Ovary (tissue), 9 donors: ENCODE data around the gene ENG. TPM values are rescaled to one million over a fixed set of nuclear protein-coding genes. Genes with fewer than 3 reads are reported as not detected.
A peak's percentile ranks its signal among the peaks of the same experiment; 100 is the strongest.

Source experiments
- DNase-seq, 5 donors: peaks; one replicate each; pipeline ENCODE4 v3.0.0-alpha.2; 2019 to 2020
- H3K27ac ChIP-seq, 2 donors: fragments of 200-600 bp; one replicate each; pipeline versions ENCODE4 v1.5.1 to v1.8.0; 2019 to 2022
- H3K27me3 ChIP-seq: fragments of 200-600 bp; one replicate; pipeline ENCODE4 v1.8.0; 2022
- H3K36me3 ChIP-seq: fragments of 200-600 bp; sonication (generic); one replicate; pipeline ENCODE4 v1.5.1; 2019
- H3K4me1 ChIP-seq: one replicate; pipeline ENCODE4 v1.8.1; 2013; ENCODE audit warnings: mild to moderate bottlenecking, moderate library complexity; ENCODE audit not compliant: insufficient read depth
- H3K4me3 ChIP-seq: fragments of 200-600 bp; sonication (generic); one replicate; pipeline ENCODE4 v1.5.1; 2017
- H3K9me3 ChIP-seq, 2 donors: fragments of 200-600 bp in 1 of 2; sonication (generic) in 1 of 2; one replicate each; pipeline versions ENCODE4 v1.5.1 to v1.8.1; 2013 to 2019; ENCODE audit warnings: mild to moderate bottlenecking in 1 of 2, moderate library complexity in 1 of 2
- EP300 ChIP-seq: sonication (generic); formaldehyde crosslinking; IDR thresholded peaks from one replicate; pipeline ENCODE4 v1.6.1; 2017; ENCODE audit warnings: antibody characterized with exemption
- POLR2A ChIP-seq: fragments of 450-650 bp; IDR thresholded peaks from one replicate; pipeline ENCODE4 v1.6.1; 2017; ENCODE audit warnings: antibody characterized with exemption, mild to moderate bottlenecking, moderate library complexity
- WGBS, 3 donors: extraction: QIAGEN DNeasy Blood & Tissue Kit in 1 of 3; methylation state at CpG; one replicate each; pipeline versions ENCODE4 v1.1.5 to v1.1.7; 2013 to 2017; 5-methylcytosine and 5-hydroxymethylcytosine counted together
- intact Hi-C, 4 donors: fragments of 100-400 bp; cut with DNase I; formaldehyde crosslinking; loops; one replicate each; pipeline versions ENCODE4 v1.11.0 to v1.15.1; 2022 to 2023
- polyA plus RNA-seq, 2 donors: library from polyadenylated mRNA; stranded (reverse); fragments of 200-250 nt in 1 of 2; fragments of 350-450 nt in 1 of 2; fragmentation: Illumina TruSeq in 1 of 2; extraction: RNeasy Lipid Tissue Mini Kit (QIAGEN cat#74804) in 1 of 2; gene quantifications; one replicate each; pipeline ENCODE4 v1.2.3, GENCODE V29; 2013 to 2014
- total RNA-seq, 7 donors: library from RNA; depleted of rRNA in 2 of 7; stranded (reverse); fragments of >200 nt in 2 of 7; fragmentation: NEBNext Ultra II Directional in 3 of 7; extraction: Animal tissue kit (Norgen Biotek cat#: 25700) in 3 of 7; gene quantifications; one replicate each; pipeline versions ENCODE4 v1.1.0 to v1.2.4, GENCODE V29; 2016 to 2023
- TF ChIP-seq, protein P1 (sequence below), 3 donors: fragments of 450-650 bp in 2 of 3; fragments of 200-600 bp in 1 of 3; IDR thresholded peaks; one replicate each; pipeline versions ENCODE4 v1.5.1 to v1.8.0; 2016 to 2022; ENCODE audit warnings: antibody characterized with exemption in 3 of 3, mild to moderate bottlenecking in 1 of 3
- donor health status: DM: no; HTN: no; CAD: no; lungs with moderate emphysema.
- donor health status: DM: no; HTN: no; CAD: no.
- donor health status: Bipolar disorder and iron deficiency.
- donor health status: DM: yes; HTN: yes; CAD: no.
- donor health status: DM: no; HTN: no; CAD: no.
- donor health status: DM: yes; HTN: yes; CAD: no.

The ENG gene
- total and polyA plus RNA-seq, 9 donors, result 54.7 to 298 (median 191) TPM

DNA sequence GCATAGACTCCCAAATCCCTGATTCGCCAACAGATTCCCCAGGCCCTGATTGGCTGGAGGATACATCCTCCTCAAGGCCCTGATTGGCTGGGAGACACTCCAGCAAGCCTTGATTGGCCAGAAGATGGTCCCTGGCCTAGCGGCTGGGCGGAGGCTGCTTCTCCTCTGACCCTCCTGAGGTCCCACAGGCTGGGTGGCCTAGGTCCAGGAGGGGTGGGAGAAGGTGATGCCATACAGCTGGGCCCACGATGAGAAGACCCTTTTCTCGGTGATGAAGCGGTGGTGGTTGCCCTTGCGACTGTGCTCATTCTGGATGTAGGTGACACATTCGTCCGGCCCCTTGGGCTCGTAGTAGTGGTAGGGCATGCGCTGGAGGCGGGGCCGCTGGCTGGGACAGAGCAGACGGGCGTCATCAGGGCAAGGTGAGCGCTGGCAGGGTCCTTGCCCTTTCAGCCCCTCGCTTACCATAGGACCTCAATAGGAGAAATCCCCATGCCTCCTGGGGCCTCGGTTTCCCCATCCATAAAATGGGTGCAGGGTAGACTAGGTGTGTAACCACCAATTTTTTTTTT, 32.0 kb upstream of the ENG start:
- TF ChIP-seq, protein P1, sequence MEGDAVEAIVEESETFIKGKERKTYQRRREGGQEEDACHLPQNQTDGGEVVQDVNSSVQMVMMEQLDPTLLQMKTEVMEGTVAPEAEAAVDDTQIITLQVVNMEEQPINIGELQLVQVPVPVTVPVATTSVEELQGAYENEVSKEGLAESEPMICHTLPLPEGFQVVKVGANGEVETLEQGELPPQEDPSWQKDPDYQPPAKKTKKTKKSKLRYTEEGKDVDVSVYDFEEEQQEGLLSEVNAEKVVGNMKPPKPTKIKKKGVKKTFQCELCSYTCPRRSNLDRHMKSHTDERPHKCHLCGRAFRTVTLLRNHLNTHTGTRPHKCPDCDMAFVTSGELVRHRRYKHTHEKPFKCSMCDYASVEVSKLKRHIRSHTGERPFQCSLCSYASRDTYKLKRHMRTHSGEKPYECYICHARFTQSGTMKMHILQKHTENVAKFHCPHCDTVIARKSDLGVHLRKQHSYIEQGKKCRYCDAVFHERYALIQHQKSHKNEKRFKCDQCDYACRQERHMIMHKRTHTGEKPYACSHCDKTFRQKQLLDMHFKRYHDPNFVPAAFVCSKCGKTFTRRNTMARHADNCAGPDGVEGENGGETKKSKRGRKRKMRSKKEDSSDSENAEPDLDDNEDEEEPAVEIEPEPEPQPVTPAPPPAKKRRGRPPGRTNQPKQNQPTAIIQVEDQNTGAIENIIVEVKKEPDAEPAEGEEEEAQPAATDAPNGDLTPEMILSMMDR (IDR thresholded peaks at IDR 0.05), result no peak
- no peak for TF ChIP-seq EP300
- TF ChIP-seq POLR2A, result no peak
- 90 to 94% (median 92%) methylated on average over 16 to 18 of the region's 18 CpGs for WGBS, 3 donors
- peak in 4 of 5 donors; percentile 15 to 37 (median 28) for DNase-seq
- intact Hi-C loops, result no loop called here
- Histone ChIP-seq H3K4me3 (no peak overlapping the region), H3K27me3 (no peaks in the 10 kb centered on the region), H3K9me3 (no peaks in the 10 kb centered on the region), H3K36me3 (no peaks in the 10 kb centered on the region), H3K27ac (no peak overlapping the region), H3K4me1 (no peaks in the 10 kb centered on the region)

DNA sequence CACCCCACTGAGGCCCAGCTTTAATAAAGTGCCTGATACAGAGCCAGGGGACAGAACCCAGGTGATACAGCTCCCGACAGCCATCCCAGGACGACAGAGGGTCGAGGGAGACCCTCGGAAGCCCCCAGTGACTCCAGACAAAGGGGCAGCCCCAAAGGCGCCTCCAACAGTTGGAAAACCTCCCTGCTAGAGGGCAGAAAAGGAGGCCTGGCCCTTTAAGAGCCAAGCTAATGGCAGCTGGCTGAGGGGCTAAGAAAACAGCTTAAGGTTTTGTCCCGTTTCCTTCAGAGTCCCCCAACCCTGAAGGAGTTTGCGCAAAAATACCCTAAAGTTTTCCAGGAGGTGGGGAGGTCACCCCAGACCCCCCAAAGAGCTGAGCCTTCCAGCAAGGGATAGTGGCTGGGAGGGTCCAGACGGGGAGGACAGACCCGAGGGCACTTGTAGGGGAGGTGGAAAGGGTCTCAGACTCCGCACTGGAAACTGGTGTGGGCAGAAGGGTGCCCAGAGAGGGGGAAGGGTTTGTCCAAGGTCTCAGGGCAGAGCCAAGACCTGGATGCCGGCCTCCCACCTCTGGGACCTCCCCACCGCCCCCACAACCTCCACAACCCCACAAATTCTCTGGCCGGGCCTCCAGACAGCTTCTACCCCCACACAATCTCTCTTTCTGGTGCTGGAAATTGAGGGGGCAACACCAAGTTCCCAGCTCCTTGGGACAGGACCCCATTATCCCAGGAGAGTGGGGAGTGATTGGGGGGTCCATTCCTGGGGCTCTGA, 31.2 kb upstream of the ENG start:
- no peak overlapping the region for H3K4me3 ChIP-seq
- no peaks in the 10 kb centered on the region for H3K4me1 ChIP-seq
- no peaks in the 10 kb centered on the region for H3K27me3 ChIP-seq
- intact Hi-C loops, result no loop called here
- H3K27ac ChIP-seq, result no peak overlapping the region
- H3K9me3 ChIP-seq, result no peaks in the 10 kb centered on the region
- peak in 2 of 5 donors; percentile 15 to 18 for DNase-seq
- 66 to 72% (median 69%) methylated on average over 13 of the region's 13 CpGs for WGBS, 3 donors
- no peaks in the 10 kb centered on the region for H3K36me3 ChIP-seq
- no peak for TF ChIP-seq POLR2A
- TF ChIP-seq, protein P1 (IDR thresholded peaks at IDR 0.05), result no peak
- TF ChIP-seq EP300, result no peak

DNA sequence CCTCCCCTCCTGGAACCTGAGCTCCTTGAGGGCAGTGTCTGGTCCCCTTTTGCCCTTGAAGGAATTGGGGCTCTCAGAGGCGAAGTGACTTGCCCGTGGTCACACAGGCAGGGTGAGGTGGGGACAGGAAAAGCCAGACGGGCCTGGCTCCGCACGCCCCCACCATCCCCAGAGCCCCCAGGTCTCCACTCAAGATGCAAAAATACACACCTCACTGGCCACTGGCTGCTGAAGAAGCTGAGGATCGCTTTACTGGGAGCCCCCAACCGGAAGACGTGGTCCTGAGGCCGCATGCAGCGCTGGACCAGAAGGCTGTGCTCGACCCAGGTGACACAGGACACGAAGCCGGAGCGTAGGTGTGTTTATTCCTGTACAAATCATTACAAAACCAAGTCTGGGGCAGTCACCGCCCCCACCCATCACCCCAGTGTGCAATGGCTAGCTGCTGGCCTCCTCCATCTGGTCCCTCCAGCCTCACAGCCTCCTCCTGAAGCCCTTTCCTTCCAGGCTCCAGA, 30.6 kb upstream of the ENG start:
- Histone ChIP-seq H3K36me3 (no peaks in the 10 kb centered on the region), H3K4me1 (no peaks in the 10 kb centered on the region), H3K27ac (no peak overlapping the region), H3K9me3 (no peaks in the 10 kb centered on the region), H3K4me3 (no peak overlapping the region), H3K27me3 (no peaks in the 10 kb centered on the region)
- 72 to 83% (median 76%) methylated on average over 15 of the region's 15 CpGs for WGBS, 3 donors
- intact Hi-C loops, result no loop called here
- TF ChIP-seq POLR2A (no peak), EP300 (no peak)
- TF ChIP-seq, protein P1 (IDR thresholded peaks at IDR 0.05), result no peak
- peak in 1 of 5 donors; percentile 18 for DNase-seq

DNA sequence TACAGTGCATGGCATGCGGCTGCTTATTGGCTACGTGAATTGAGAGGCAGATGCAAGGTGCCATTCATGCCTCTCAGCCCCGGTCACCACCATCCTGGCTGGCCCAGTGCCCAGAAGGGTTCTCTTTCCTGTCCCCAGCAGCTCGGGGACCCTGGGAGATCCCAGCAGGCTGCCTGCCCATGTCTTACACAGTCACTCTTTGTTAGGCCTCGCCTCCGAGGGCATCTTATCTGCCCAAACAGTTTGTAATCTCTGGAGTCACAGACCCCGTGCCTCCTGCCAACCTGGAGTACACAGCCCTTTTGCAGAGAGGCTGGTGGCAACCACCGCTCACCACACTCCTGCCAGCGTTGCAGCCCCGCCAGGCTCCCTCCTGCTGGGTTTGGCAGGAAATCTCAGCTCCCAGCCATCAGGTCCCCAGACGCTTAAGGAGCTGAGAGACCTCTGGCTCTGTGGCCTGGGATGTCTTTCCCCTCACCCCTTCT, 30.0 kb upstream of the ENG start:
- intact Hi-C loops, result no loop called here
- no peak overlapping the region for H3K4me3 ChIP-seq
- no peaks in the 10 kb centered on the region for H3K27me3 ChIP-seq
- no peak overlapping the region for H3K27ac ChIP-seq
- peak in 3 of 5 donors; percentile 20 to 62 (median 47) for DNase-seq
- no peaks in the 10 kb centered on the region for H3K4me1 ChIP-seq
- H3K9me3 ChIP-seq, result no peaks in the 10 kb centered on the region
- no peaks in the 10 kb centered on the region for H3K36me3 ChIP-seq
- TF ChIP-seq, protein P1 (IDR thresholded peaks at IDR 0.05), result no peak
- no peak for TF ChIP-seq EP300
- no peak for TF ChIP-seq POLR2A
- WGBS, 3 donors, result 69 to 74% (median 70%) methylated on average over 11 of the region's 11 CpGs
